ENCODE measurements around the gene EGFL6.
"Not testable (repeated sequence)": the region's sequence is repeated elsewhere in the genome, so short reads cannot be mapped to it uniquely, and the experiment has no call there.

The EGFL6 gene

DNA sequence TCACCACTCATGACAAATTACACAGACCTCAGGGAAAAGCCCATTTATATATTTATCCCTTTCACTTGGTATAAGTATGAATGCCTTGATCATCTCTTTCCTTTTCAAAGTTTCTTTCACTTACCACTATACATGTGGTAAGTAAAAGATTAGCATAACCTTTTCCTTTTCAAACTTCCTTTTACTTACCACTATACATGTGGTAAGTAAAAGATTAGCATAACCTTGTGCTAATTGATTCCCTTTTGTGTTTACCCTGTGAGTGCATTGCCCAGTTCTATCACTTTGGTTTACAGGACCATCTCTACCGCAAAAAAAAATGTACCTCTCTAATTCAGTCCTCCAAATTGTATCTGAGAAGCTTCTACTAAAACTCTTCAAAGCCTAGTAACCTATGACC lies 50.8 kb downstream of the EGFL6 start:
- no peaks in the 10 kb centered on the region for H3K36me3 ChIP-seq (replicated peaks; ENCODE audit: insufficient read depth, low read length)
- no peaks in the 10 kb centered on the region for H3K4me1 ChIP-seq (ENCODE audit: low read length)
- no peaks in the 10 kb centered on the region for H4K20me1 ChIP-seq (ENCODE audit: insufficient read depth, low read length)
- H3K9me3 ChIP-seq (replicated peaks; ENCODE audit: insufficient read depth, low read length), result no peaks in the 10 kb centered on the region
- H3K27me3 ChIP-seq (replicated peaks; ENCODE audit: insufficient read depth, low read length), result no peaks in the 10 kb centered on the region
- no peak overlapping the region for H3K4me2 ChIP-seq (ENCODE audit: low read depth, low read length)
- no peaks in the 10 kb centered on the region for H3K9me2 ChIP-seq (replicated peaks; ENCODE audit: insufficient read depth, low read length)
- no peaks in the 10 kb centered on the region for H3F3A ChIP-seq (ENCODE audit: insufficient read depth, low read length)
- TF ChIP-seq EZH2 (optimal IDR thresholded peaks at IDR 0.05; ENCODE audit: low read depth, low read length) (no peak), EZH2phosphoT487 (IDR thresholded peaks at IDR 0.05; ENCODE audit: low read length) (no peak)
- TF ChIP-seq, protein P1, sequence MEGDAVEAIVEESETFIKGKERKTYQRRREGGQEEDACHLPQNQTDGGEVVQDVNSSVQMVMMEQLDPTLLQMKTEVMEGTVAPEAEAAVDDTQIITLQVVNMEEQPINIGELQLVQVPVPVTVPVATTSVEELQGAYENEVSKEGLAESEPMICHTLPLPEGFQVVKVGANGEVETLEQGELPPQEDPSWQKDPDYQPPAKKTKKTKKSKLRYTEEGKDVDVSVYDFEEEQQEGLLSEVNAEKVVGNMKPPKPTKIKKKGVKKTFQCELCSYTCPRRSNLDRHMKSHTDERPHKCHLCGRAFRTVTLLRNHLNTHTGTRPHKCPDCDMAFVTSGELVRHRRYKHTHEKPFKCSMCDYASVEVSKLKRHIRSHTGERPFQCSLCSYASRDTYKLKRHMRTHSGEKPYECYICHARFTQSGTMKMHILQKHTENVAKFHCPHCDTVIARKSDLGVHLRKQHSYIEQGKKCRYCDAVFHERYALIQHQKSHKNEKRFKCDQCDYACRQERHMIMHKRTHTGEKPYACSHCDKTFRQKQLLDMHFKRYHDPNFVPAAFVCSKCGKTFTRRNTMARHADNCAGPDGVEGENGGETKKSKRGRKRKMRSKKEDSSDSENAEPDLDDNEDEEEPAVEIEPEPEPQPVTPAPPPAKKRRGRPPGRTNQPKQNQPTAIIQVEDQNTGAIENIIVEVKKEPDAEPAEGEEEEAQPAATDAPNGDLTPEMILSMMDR (IDR thresholded peaks at IDR 0.05; ENCODE audit: low read length), result no peak
- H3K9ac ChIP-seq (ENCODE audit: low read length), result no peak overlapping the region
- H3K27ac ChIP-seq (ENCODE audit: low read length), result no peak overlapping the region
- no peak overlapping the region for H2AFZ ChIP-seq (ENCODE audit: low read length)
- no peak overlapping the region for H3K4me3 ChIP-seq (ENCODE audit: low read length)
- DNase-seq, result no peak
- H3K79me2 ChIP-seq (ENCODE audit: low read length), result no peaks in the 10 kb centered on the region

DNA sequence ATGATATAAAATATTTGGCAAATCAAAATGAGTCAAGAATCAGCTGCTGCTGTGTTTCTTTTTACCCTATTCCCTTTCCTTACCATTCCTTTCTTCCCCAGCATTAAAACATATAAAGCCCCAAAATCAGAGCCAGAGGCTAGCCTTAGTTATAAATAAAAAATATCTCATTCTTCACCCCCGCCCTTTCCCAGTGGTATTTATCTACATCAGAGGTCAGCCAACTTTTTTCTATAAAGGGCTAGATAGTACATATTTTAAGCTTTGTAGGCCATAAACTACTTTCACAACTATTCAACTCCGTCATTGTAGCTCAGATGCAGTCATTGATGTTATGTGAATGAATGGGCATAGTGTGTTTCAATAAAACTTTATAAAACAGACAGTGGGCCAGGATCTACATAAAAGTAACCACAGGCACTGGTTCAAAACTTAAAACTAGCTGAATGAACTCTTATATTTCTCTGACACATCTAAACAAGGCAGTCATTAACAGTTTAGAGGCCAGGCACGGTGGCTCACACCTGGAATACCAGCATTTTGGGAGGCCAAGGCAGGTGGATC lies 53.1 kb downstream of the EGFL6 start:
- Histone ChIP-seq H4K20me1 (ENCODE audit: insufficient read depth, low read length) (no peaks in the 10 kb centered on the region), H3K9me2 (replicated peaks; ENCODE audit: insufficient read depth, low read length) (no peaks in the 10 kb centered on the region), H3K9ac (ENCODE audit: low read length) (no peak overlapping the region), H2AFZ (ENCODE audit: low read length) (no peak overlapping the region), H3K4me1 (ENCODE audit: low read length) (no peaks in the 10 kb centered on the region), H3K27me3 (replicated peaks; ENCODE audit: insufficient read depth, low read length) (no peaks in the 10 kb centered on the region), H3K9me3 (replicated peaks; ENCODE audit: insufficient read depth, low read length) (no peaks in the 10 kb centered on the region), H3K36me3 (replicated peaks; ENCODE audit: insufficient read depth, low read length) (no peaks in the 10 kb centered on the region), H3K79me2 (ENCODE audit: low read length) (no peaks in the 10 kb centered on the region), H3K4me3 (ENCODE audit: low read length) (no peak overlapping the region), H3F3A (ENCODE audit: insufficient read depth, low read length) (no peaks in the 10 kb centered on the region), H3K4me2 (ENCODE audit: low read depth, low read length) (no peak overlapping the region), H3K27ac (ENCODE audit: low read length) (no peak overlapping the region)
- TF ChIP-seq, protein P1 (IDR thresholded peaks at IDR 0.05; ENCODE audit: low read length), result no peak
- TF ChIP-seq EZH2 (optimal IDR thresholded peaks at IDR 0.05; ENCODE audit: low read depth, low read length), result no peak
- no peak for DNase-seq

DNA sequence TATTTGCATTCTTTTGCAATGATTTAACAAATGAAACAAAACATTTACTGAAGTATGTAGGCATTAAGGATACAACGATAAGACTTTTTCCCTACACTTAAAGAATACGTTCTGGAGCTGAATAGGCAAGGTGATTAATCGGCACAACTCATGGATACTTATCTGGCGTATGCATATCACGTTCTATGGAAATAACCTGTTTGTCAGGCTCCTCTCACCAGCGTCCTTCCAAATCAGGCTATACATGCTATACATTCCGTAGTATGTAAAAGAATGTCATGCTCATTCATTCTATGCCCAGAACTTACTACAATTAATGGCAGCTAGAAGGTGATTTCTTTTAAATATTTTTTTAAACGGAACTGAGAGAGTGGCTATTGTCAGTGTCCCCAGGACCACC lies 57.9 kb downstream of the EGFL6 start:
- no peaks in the 10 kb centered on the region for H3K9me2 ChIP-seq (replicated peaks; ENCODE audit: insufficient read depth, low read length)
- H3K4me3 ChIP-seq (ENCODE audit: low read length), result no peak overlapping the region
- H3K9ac ChIP-seq (ENCODE audit: low read length), result no peak overlapping the region
- no peak for DNase-seq
- H3K4me1 ChIP-seq (ENCODE audit: low read length), result no peaks in the 10 kb centered on the region
- TF ChIP-seq, protein P1 (IDR thresholded peaks at IDR 0.05; ENCODE audit: low read length), result no peak
- no peak for TF ChIP-seq EZH2phosphoT487 (IDR thresholded peaks at IDR 0.05; ENCODE audit: low read length)
- TF ChIP-seq EZH2 (optimal IDR thresholded peaks at IDR 0.05; ENCODE audit: low read depth, low read length), result no peak
- no peak overlapping the region for H3K4me2 ChIP-seq (ENCODE audit: low read depth, low read length)
- no peak overlapping the region for H2AFZ ChIP-seq (ENCODE audit: low read length)
- H3F3A ChIP-seq (ENCODE audit: insufficient read depth, low read length), result no peaks in the 10 kb centered on the region
- no peaks in the 10 kb centered on the region for H3K9me3 ChIP-seq (replicated peaks; ENCODE audit: insufficient read depth, low read length)
- H3K79me2 ChIP-seq (ENCODE audit: low read length), result no peaks in the 10 kb centered on the region
- no peaks in the 10 kb centered on the region for H4K20me1 ChIP-seq (ENCODE audit: insufficient read depth, low read length)
- H3K36me3 ChIP-seq (replicated peaks; ENCODE audit: insufficient read depth, low read length), result no peaks in the 10 kb centered on the region
- no peak overlapping the region for H3K27ac ChIP-seq (ENCODE audit: low read length)
- H3K27me3 ChIP-seq (replicated peaks; ENCODE audit: insufficient read depth, low read length), result no peaks in the 10 kb centered on the region

DNA sequence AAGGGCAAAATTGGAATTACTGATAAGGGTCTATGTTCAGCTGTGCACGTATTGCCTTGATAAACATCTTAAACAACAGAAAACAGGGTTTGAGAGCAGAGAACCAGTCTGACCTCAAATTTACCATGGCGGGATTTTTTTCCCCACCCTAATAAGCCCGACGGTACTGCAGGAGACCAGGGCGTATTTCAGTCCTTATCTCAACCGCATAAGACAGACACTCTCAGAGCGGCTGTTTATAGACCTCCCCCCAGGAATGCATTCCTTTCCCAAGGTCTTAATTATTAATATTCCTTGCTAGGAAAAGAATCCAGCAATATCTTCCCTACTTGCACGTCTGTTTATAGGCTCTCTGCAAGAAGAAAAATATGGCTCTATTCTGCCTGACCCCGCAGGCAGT lies 67.8 kb downstream of the EGFL6 start:
- H3K4me3 ChIP-seq (ENCODE audit: low read length); H3K36me3 ChIP-seq (replicated peaks; ENCODE audit: insufficient read depth, low read length); H3K27ac ChIP-seq (ENCODE audit: low read length); H3K4me2 ChIP-seq (ENCODE audit: low read depth, low read length); H3K9ac ChIP-seq (ENCODE audit: low read length); H3K27me3 ChIP-seq (replicated peaks; ENCODE audit: insufficient read depth, low read length); H3K9me3 ChIP-seq (replicated peaks; ENCODE audit: insufficient read depth, low read length); H2AFZ ChIP-seq (ENCODE audit: low read length); DNase-seq; H3K9me2 ChIP-seq (replicated peaks; ENCODE audit: insufficient read depth, low read length); H3K79me2 ChIP-seq (ENCODE audit: low read length); H3F3A ChIP-seq (ENCODE audit: insufficient read depth, low read length); H4K20me1 ChIP-seq (ENCODE audit: insufficient read depth, low read length); H3K4me1 ChIP-seq (ENCODE audit: low read length): not testable (repeated sequence)

All from MM.1S (cell line).